ENCODE data around the gene CSRP1. TPM values are rescaled to one million over a fixed set of nuclear protein-coding genes. Genes with fewer than 3 reads are reported as not detected.

The CSRP1 gene
- total RNA-seq, 1 donor from 2014 or later, result 253 TPM

DNA sequence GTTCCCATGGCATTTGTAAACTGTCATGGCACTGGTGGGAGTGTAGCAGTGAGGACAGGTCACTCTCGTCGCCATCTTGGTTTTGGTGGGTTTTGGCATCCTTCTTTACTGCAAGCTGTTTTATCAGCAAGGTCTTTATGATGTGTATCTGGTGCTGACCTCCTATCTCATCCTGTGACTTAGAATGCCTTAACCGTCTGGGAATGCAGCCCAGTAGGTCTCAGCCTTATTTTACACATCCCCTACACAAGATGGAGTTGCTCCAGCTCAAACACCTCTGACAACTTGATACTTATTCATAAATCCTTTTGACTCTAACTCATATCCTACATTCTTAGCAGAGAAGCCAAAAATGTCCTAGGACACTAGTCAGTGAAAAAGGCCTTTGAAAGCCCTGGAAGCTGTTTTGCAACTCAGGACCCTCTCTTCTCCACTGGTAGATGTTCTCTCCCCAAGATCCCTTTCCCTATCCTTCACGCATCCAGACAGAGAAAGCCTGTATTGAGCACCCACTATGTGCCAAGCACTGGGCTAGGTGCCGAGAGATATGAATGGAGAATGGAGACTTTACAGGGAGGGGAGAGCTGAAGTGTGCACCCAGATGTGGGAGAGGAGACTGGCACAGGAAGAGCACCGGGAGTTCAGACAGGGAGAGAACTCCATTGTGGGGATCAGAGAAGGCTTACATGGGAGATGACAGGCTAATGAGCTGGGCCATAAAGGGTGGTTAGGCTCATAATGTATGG is 6.7 kb upstream of the CSRP1 start:
- no peak for DNase-seq (ENCODE audit: low read depth)

DNA sequence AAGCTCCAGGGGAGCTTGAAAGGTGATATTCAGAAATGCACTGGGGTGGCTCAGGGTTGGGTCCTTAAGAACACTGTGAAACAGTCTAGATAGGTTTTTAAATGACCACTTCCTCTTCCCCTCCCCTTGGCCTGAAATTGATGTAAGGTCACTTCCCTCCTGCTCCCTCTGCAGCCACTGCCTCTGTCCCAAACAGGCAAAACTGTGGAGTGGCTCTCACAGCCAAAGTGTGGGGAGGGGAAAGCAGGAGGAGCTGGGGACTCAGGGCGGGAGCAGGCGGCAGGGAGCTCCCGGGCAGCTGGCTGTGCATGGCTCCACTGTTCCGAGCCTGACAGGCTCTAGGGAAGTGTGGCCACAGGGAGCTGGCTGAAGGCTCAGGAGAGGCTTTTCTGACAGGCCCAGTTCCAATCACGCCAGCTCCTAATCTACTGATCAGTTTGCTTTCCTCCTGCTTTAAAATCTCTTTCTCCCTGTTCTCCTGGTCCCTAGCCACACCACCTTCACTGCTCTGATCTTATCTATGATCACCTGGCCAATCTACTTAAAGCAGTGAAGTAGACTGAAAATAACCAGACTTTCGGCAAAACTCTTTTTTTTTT is 5.1 kb upstream of the CSRP1 start:
- DNase-seq (ENCODE audit: low read depth), result no peak

DNA sequence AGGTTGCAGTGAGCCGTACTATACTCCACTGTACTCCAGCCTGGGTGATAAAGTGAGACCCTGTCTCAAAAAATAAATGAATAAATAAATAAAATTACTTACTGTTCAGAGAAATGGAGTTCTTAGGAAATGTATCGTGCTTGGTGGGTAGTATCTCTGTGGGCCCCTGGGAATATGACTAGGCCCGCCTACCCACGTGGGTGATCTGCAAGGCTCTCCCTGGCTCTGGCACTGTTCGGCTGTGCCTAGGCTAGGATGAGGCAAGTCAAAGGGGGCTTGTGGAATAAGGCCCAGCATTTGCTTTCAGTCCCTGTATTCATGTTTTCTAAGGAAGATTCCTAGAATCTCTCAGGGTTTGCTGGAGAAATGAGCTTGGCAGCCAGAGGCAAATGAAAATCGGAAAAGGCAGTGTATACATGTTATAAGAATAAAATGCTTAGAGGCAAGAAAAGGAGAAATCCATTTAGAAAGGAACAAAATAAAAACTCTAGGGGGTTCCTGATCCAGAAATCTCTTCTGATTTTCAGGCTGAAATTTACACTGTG is 4.5 kb upstream of the CSRP1 start:
- no peak for DNase-seq (ENCODE audit: low read depth)

DNA sequence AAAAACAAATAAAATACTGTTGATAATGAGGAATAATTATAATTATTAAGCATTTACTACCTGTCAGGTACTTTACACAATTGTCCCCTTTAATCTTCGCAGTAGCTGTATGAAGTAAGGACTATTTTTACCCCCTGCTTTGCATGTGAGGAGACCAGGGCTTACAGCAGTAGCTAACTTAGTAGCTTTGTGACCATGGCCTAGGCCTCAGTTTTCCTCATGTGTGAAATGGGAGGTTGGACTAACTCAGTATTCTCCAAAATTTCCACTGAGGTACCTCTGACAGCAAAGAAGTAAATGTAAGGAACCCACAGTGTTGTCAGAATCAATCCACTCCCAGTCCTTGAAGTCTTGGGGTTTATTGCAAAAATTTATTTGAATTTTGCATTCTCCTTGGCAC is 3.8 kb upstream of the CSRP1 start:
- no peak for DNase-seq (ENCODE audit: low read depth)

DNA sequence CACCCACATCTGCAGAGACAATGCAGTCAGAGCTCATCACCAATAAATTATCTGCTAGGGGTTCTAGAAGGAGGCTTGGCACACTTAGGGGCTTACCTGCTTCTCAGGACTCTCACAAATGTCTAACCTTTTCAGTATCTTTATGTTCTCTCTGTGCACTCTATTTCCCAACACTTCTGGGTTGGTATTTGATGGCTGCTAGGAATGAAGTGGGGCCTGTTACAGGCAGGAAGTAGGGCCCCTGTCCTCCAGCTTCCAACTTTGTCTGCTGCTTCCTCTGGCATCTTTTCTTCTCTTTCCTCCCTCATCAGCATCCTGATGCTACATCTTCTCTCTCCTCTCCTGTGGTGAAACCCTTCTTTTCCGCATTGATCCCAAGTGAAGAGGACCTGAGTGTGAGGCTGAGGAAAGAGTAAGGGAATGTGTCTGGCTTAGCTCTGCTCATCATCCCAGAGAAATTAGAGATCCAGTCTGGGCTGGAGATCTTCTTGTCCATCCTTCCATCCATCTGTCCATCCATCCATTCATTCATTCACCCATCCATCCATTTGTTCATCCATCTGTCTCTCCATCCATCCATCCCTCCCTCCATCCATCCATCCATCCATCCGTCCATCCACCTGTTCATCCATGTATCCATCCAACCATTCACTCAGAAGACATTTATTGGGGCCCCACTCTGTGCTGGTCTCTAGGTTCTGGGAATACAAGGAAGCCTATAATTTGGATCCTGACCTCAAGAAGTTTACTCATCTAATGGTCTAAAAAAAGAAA is 2.9 kb upstream of the CSRP1 start:
- DNase-seq (ENCODE audit: low read depth), result no peak

DNA sequence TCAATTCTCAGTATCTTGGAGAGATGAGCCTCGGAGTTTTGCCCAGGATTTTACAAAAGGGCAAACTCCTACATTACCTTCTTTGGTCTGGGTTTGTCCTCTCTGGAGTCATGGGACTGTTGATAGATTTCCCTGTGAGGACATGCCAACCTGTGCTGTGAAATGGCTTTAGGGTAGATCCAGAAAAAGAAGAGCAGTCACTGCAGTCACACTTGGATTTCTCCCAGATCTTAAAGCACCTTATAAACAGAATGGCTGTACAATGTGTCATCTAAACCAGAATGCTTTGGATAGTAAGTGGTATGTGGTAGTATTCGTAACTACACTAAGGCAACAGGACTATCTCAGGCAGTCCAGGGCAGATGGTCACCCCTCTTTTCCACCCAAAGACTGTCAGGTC is 1.9 kb upstream of the CSRP1 start:
- no peak for DNase-seq (ENCODE audit: low read depth)

DNA sequence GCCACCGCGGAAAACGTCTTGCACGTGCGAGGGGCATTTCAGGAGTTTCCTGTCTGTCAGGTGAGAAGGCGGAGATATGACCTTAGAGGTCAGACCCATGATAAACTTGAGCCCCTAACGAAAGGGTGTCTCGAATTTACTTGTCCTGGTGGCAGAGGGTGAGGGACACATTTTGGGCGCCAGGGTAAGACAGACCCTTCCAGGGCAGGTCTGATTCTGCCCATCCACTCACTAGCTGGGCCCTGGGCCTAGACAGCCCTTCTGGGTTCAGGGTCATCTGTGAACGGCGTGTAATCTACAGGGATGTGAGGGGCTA is 395 bp upstream of the CSRP1 start:
- no peak for DNase-seq (ENCODE audit: low read depth)

DNA sequence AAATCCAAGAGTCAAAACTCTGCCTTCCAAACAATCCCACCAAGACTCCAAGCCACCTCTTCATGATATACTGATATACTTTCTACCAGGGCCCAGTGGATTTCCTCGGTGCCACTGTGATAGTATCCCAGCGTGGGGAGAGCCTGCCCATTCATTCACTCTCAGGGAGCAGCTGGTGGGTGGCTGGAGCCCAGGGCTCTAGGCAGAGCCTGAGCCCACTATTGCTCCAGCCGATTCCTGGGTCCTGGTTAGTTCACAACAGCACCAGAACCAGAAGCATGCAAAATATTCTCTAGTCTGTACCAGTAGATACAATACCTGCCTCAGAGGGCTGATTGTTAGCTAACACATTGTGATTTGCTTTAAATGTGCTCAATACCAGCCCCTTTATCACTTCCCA is 831 bp downstream of the CSRP1 start:
- DNase-seq (ENCODE audit: low read depth), result no peak

DNA sequence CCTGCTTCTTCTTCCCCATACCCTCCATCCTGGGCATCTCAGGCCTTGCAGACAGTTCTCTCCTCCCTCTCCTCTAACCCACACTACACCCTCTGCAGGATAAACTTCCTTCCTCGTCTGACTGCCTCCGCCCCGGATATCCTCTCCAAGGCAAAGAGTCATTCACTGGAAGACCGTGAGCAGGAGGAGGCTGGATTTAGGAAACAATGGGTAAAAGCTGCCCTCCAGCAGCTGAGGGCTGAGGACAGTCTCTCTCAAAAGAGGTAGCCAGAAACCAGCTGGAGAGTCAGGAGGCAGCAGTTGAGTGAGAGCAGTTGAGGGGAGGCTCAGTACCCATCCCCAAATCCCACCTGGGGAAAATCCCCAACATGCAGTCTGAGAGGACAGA is 1.4 kb downstream of the CSRP1 start:
- no peak for DNase-seq (ENCODE audit: low read depth)

DNA sequence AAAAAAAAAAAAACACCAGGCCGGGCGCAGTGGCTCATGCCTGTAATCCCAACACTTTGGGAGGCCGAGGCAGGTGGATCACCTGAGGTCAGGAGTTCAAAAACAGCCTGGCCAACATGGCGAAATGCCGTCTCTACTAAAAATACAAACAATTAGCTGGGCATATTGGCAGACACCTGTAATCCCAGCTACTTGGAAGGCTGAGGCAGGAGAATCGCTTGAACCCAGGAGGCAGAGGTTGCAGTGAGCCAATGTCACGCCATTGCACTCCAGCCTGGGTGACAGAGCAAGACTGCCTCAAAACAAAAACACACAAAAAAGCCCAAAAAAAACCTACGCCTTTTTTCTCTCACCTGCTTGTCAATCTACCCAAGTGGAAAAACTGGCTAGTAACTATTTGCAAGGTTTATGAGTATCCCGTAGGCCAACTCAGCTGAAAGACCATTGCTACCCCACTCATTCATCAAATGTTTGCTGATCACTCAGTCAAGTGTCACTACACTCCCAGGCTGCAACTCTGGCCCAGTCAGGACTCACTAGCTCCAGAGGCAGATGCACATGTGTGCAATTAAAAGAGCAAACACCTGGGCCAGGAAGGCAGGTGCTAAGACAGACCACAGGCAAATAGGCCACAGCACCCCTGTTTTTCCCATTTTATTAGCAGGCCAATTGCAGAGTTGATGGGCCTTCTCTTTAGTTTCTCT is 2.0 kb downstream of the CSRP1 start:
- no peak for DNase-seq (ENCODE audit: low read depth)

DNA sequence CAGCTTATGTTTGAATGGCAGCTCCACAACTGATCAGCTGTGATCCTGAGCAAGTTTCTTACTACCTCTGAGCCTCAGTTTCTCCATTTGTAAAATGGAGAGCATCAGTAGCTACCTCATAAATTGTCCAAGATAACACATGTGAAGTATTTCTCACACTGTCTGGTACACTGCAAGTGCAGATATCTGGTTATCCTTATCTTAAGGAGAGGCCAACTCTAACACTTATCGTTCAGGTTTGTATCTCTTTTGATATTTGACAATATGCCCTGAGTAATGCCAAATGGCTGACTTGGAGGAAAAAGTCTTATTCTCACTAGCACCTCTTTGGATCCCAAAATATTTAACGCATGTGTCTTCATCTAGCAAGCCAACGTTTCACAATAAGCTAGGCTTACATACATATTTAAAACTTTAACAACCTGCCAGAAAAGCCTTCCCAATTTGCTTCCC is 2.7 kb downstream of the CSRP1 start:
- DNase-seq (ENCODE audit: low read depth), result no peak

DNA sequence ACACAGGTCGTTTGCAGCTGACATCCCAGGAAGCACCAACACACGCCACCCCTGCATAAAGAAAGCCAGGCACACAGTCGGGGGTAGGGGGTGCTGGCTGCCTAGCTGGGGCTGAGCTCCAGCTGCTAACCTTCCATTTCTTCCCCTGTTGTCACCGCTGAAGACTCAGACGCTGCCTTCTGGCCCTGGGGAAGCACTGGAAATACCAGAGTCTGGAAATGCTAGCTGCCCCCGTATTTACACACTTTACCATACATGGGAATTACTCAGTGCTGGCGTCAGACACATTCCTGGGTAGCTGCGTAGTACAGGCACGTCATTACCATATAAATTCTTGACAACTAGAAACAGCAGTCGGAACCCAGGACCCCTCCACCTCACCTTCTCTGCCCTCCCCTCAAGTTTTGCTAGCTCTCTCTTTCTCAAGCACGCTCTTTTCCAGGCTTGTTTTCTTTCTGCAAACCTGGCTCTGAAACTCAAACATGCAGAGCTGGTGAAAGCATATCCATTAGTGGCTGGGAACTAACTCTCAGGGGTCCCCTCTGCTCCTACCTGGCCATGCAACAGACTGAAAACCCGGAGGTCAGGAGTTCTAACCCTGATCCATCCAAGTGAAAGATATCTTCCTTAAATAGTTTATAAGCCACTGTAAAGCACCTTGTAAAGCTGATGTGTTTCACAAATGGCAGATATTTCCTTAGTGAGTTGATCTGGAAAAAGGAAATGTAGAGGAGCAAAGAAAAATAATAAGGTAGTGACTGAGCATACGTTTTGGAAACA is 3.3 kb downstream of the CSRP1 start:
- peak; percentile 93 for DNase-seq (ENCODE audit: low read depth)

DNA sequence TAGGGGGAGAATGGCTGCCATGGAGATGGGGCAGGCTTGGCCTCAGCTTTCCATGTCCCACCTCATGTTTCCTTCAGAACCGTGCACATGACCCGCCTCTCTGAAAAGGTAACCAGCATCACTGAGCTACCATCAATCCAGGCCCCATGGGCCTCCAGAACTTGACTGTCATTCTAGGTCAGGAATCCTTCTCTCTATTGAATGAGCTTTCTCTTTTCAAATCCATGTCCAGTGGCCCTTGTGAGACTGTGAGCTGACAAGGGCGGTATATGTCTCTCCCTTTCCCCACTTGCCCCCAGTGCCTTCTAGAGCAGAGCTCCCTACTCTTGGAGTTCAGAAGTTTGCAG is 4.4 kb downstream of the CSRP1 start:
- DNase-seq (ENCODE audit: low read depth), result no peak

DNA sequence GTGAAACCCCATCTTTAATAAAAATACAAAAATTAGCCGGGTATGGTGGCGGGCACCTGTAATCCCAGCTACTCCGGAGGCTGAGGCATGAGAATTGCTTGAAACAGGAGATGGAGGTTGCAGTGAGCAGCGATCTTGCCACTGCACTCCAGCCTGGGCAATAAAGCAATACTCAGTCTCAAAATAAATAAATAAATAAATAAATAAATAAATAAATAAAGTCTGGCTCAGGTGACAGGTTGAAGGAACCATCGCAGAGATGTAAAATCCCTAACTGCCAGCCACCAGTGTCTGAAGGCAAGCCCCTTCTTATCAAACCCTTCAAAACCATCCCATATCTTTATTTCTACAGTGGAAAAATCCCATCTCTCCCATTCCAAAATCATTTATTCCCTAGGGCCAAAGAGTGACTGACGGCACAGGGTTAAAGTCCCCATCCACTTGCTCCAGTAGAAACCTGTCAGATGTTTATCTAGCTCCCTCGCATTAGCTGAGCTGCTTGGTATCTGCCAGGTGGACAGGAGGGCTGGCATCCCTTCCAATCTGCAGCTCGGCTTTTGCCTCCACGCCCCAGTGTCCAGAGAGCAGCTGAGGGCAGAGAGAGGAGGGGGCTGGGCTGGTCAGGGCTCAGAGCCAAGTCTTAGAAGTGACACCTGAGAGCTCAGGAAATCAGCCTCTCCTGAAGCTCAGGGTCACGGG is 5.0 kb downstream of the CSRP1 start:
- DNase-seq (ENCODE audit: low read depth), result no peak

DNA sequence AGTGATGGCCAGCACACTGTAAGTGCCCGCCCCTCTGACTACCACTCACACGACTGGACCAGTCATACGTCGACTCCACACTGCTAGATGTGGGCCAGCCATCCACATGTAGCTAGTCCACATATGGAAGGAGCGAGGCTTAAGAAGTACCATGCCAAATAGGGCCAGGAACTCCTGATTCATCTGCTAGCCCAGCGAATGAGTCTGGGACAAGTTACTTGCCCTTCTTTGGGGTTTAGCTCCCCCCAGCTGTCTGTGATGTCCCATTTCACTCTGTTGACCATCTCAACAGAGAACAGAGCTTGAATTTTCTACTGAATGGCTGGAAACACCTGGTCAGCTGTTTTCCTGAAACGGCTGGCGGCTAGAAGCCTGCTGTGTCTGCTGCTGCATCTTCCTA is 5.8 kb downstream of the CSRP1 start:
- no peak for DNase-seq (ENCODE audit: low read depth)

DNA sequence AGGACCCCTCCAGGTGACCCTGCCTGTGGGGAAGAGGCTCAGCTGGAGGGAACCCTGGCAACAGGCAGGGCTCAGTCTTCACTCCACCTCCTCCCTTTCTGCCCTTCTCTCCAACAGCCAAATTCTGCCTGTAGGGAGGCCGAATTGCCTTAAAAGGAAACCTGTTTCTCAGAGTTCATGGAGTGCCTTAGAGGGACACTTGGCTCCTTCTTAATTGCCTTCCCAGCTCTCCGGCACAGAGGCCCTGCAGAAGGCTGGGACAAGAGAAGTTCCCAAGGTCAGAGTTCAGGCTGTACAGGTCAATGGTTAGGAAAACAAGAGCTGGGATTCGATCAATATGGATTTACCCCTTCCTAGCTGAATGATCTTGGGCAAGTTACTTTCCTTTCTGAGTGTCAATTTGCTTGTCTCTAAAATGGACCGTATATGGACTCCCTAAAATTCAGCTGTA is 6.2 kb downstream of the CSRP1 start:
- no peak for DNase-seq (ENCODE audit: low read depth)

DNA sequence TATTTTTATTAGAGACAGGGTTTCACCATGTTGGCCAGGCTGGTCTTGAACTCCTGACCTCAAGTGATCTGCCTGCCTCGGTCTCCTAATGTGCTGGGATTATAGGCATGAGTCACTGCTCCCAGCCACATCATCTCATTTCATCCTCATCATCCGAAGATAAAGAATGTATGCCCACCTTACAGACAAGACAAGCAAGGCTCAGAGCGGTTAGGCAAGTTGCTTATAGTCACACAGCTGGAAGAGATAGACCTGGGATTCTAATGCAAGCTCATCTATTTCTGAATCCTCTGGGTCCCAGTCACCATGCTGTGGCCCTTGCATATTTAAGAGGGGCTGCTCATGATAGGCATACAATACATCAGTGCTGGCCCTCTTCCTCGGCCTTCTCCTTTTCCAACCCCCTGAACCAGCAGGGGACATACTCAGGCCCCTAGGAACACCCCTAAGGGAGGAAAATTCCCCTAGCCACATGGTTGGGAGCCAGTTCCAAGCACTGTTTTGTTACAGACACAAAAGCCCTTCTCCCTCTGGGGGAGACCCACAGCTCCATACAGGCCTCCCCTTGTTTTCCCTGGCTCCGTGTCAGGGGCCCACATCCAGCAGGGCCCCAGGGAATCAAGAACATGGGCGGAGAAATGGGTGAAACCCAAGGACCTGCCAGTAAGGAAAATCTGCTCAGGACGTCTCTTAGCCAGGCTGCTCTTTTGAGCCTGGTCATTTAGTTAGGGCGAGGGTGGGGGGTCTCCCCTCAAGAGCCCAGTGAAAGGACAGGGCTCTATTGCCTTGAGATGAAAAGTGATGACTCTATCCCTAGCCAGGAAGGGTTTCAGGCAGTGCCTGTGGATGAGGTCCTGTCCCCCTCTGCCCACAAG is 6.9 kb downstream of the CSRP1 start:
- no peak for DNase-seq (ENCODE audit: low read depth)

DNA sequence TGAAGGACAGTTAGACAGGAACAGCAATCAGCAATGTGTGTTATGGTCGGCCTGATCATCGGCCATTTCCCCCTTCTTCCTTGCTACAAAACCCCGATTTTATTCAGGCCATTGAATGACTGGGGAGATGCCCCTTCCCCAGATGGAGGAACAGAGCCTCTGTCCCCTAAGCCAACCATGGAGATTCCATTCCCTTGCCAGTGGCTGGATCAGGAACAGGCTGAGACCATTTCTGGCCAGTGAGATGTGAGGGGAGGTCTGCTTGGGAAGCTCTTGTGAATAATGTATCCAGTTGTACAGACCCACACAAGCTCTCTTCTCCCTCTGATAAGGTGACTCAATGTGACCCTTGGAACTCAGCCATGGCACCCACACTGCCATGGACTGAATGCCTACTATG is 7.7 kb downstream of the CSRP1 start:
- no peak for DNase-seq (ENCODE audit: low read depth)

DNA sequence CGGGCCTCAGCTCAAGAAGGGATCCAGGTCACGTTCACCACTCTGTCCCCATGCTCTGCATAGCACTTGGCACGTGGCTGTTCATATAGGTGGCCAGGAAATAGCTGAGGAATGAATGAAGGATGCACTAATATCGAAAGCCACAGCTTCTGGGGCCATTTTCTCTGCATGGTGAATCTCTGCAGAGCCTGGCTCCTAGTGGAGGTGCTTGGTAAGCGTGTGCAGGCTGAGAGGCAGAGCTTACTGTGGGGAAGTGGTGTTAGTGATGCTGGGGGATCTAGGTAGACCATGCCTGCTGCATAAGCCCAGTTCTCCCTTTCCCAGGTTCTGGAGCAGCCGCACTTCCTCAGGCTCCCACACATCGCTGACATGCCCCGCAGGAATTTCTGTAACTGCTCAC is 8.3 kb downstream of the CSRP1 start:
- DNase-seq (ENCODE audit: low read depth), result no peak

DNA sequence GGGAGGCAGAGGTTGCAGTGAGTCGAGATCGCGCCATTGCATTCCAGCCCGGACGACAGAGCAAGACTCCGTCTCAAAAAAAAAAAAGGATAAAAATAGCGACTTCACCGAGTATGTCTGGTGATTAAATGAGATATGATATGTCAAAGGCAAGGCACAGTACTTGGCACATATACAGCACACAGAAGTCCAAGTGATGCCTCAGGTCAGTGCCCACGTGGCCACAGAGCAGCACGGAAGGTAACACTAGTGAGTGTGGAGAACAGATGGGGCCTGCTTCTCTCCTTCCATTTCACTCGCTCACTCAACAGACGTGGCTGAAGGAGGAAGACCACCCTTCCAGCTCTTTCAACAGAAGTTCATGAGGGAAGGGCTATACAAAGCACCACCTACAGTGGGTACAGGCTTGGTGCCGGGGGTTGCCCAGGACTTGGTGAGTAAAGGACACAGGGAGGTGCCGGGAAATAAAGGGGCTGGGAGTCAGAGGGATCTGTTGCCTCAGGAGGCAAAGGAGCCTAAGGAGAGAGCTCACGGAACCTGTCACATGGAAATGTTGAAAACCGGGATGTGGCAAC is 8.9 kb downstream of the CSRP1 start:
- no peak for DNase-seq (ENCODE audit: low read depth)

Data from renal cortical epithelial cell (primary cell).